HEK293 (cell line): ENCODE data around the gene GRAMD1C.

Source experiments
- CTCF ChIA-PET: fragments of 350-600 bp; formaldehyde crosslinking; extraction: SDS; loops from one replicate; lab custom pipeline; 2021; ENCODE audit warnings: antibody characterized with exemption; lab: Yijun Ruan, JAX
- POLR2A ChIA-PET: fragments of 300-600 bp; formaldehyde crosslinking; extraction: SDS; loops from one replicate; lab custom pipeline; 2020; ENCODE audit warnings: antibody characterized with exemption, inconsistent platforms; lab: Yijun Ruan, JAX
- H3K27ac ChIP-seq: fragments of 200-500 bp; sonication (Bioruptor generic); 2 replicates; pipeline ENCODE4 v1.5.1; 2014; ENCODE audit warnings: low read depth, low read length, control low read depth, inconsistent platforms; ENCODE audit errors: extremely low read depth
- H3K36me3 ChIP-seq, 2 experiments: fragments of 200-500 bp in 1 of 2; sonication (Bioruptor generic) in 1 of 2; 1 replicate in 1 of 2; 2 replicates in 1 of 2; pipeline ENCODE4 v1.5.1; 2014 to 2017; ENCODE audit warnings: inconsistent platforms in 2 of 2, low read length in 2 of 2; ENCODE audit not compliant: control insufficient read depth in 2 of 2, insufficient read depth in 1 of 2
- H3K4me1 ChIP-seq: fragments of 200-500 bp; sonication (Bioruptor generic); 2 replicates; pipeline ENCODE4 v1.5.1; 2014; ENCODE audit warnings: mild to moderate bottlenecking, low read length, inconsistent platforms; ENCODE audit not compliant: control insufficient read depth, insufficient read depth
- H3K4me3 ChIP-seq: 2 replicates; pipeline ENCODE4 v1.5.1; 2011; ENCODE audit warnings: low read depth, mild to moderate bottlenecking, control low read depth, low read length, moderate library complexity
- H3K9me3 ChIP-seq: fragments of 200-500 bp; sonication (Bioruptor generic); 2 replicates; pipeline ENCODE4 v1.5.1; 2014; ENCODE audit warnings: low read depth, low read length, inconsistent platforms; ENCODE audit not compliant: control insufficient read depth, insufficient read depth
- AEBP2 ChIP-seq: fragments of 450-650 bp; formaldehyde crosslinking; IDR thresholded peaks from 2 replicates; pipeline ENCODE4 v1.5.1; 2016; ENCODE audit warnings: missing biosample characterization, missing genetic modification characterization, borderline replicate concordance
- GLIS1 ChIP-seq: fragments of 450-650 bp; formaldehyde crosslinking; IDR thresholded peaks from 2 replicates; pipeline ENCODE4 v1.5.1; 2016; ENCODE audit warnings: missing biosample characterization, missing genetic modification characterization
- KLF7 ChIP-seq: fragments of 450-650 bp; formaldehyde crosslinking; IDR thresholded peaks from 2 replicates; pipeline ENCODE4 v1.5.1; 2016; ENCODE audit warnings: missing biosample characterization, missing genetic modification characterization, borderline replicate concordance
- REPIN1 ChIP-seq: fragments of 450-650 bp; formaldehyde crosslinking; IDR thresholded peaks from 2 replicates; pipeline ENCODE4 v1.5.1; 2017; ENCODE audit warnings: missing biosample characterization, missing genetic modification characterization, low read depth
- TCF7L2 ChIP-seq: IDR thresholded peaks from 2 replicates; pipeline ENCODE4 v1.6.1; 2011; ENCODE audit warnings: low read depth, mild to moderate bottlenecking, inconsistent platforms, low read length, moderate library complexity, borderline replicate concordance
- ZBTB1 ChIP-seq: fragments of 450-650 bp; formaldehyde crosslinking; IDR thresholded peaks from 2 replicates; pipeline ENCODE4 v1.5.1; 2016; ENCODE audit warnings: missing biosample characterization, missing genetic modification characterization
- ZBTB48 ChIP-seq: fragments of 450-650 bp; formaldehyde crosslinking; IDR thresholded peaks from 2 replicates; pipeline ENCODE4 v1.5.1; 2016; ENCODE audit warnings: missing biosample characterization, missing genetic modification characterization
- ZNF133 ChIP-seq: fragments of 450-650 bp; formaldehyde crosslinking; IDR thresholded peaks from 2 replicates; pipeline ENCODE4 v1.5.1; 2016; ENCODE audit warnings: missing biosample characterization, missing genetic modification characterization
- ZNF169 ChIP-seq: fragments of 450-650 bp; formaldehyde crosslinking; IDR thresholded peaks from 2 replicates; pipeline ENCODE4 v1.5.1; 2016; ENCODE audit warnings: missing biosample characterization, missing genetic modification characterization
- ZNF398 ChIP-seq: fragments of 450-650 bp; formaldehyde crosslinking; IDR thresholded peaks from 2 replicates; pipeline ENCODE4 v1.5.1; 2017; ENCODE audit warnings: missing biosample characterization, missing genetic modification characterization
- ZNF404 ChIP-seq: fragments of 450-650 bp; formaldehyde crosslinking; IDR thresholded peaks from 2 replicates; pipeline ENCODE4 v1.5.1; 2017; ENCODE audit warnings: missing biosample characterization, missing genetic modification characterization
- ZNF530 ChIP-seq: fragments of 450-650 bp; formaldehyde crosslinking; IDR thresholded peaks from 2 replicates; pipeline ENCODE4 v1.5.1; 2016; ENCODE audit warnings: low read depth, missing biosample characterization, missing genetic modification characterization
- ZNF600 ChIP-seq: fragments of 450-650 bp; formaldehyde crosslinking; IDR thresholded peaks from 2 replicates; pipeline ENCODE4 v1.5.1; 2016; ENCODE audit warnings: missing biosample characterization, missing genetic modification characterization
- ZNF626 ChIP-seq: fragments of 450-650 bp; sonication (Bioruptor Pico); formaldehyde crosslinking; IDR thresholded peaks from 2 replicates; pipeline ENCODE4 v1.5.1; 2018; ENCODE audit warnings: missing biosample characterization, missing genetic modification characterization, inconsistent platforms
- ZNF629 ChIP-seq: fragments of 450-650 bp; formaldehyde crosslinking; IDR thresholded peaks from 2 replicates; pipeline ENCODE4 v1.5.1; 2017; ENCODE audit warnings: missing biosample characterization, missing genetic modification characterization
- ZNF654 ChIP-seq: fragments of 450-650 bp; formaldehyde crosslinking; IDR thresholded peaks from 2 replicates; pipeline ENCODE4 v1.5.1; 2016; ENCODE audit warnings: low read depth, missing biosample characterization, missing genetic modification characterization
- ZNF785 ChIP-seq: fragments of 450-650 bp; formaldehyde crosslinking; IDR thresholded peaks from 2 replicates; pipeline ENCODE4 v1.5.1; 2016; ENCODE audit warnings: missing biosample characterization, missing genetic modification characterization
- ZSCAN16 ChIP-seq: fragments of 450-650 bp; formaldehyde crosslinking; IDR thresholded peaks from 2 replicates; pipeline ENCODE4 v1.5.1; 2016; ENCODE audit warnings: missing biosample characterization, missing genetic modification characterization
- ZXDB ChIP-seq: fragments of 450-650 bp; formaldehyde crosslinking; IDR thresholded peaks from 2 replicates; pipeline ENCODE4 v1.5.1; 2016; ENCODE audit warnings: missing biosample characterization, missing genetic modification characterization
- TF ChIP-seq, protein P1 (sequence below): fragments of 450-650 bp; formaldehyde crosslinking; IDR thresholded peaks from 2 replicates; pipeline ENCODE4; 2016; ENCODE audit warnings: missing biosample characterization, missing genetic modification characterization
- TF ChIP-seq, protein P2 (sequence below): fragments of 450-650 bp; formaldehyde crosslinking; IDR thresholded peaks from 2 replicates; pipeline ENCODE4 v1.5.1; 2016; ENCODE audit warnings: missing biosample characterization, missing genetic modification characterization

GRAMD1C gene

GRCh38 chr3:113873814-113874526, 35.4 kb downstream of the GRAMD1C start:
- H3K4me3 ChIP-seq, result no peak overlapping the region
- TF ChIP-seq TCF7L2 (no peak), ZNF398 (tag by site-specific recombination) (no peak), ZNF785 (no peak), ZNF169 (tag by site-specific recombination) (no peak), ZNF654 (tag by site-specific recombination) (no peak), ZXDB (tag by site-specific recombination) (no peak), GLIS1 (no peak), ZSCAN16 (tag by site-specific recombination) (no peak), ZNF629 (tag by site-specific recombination) (no peak), KLF7 (tag by site-specific recombination) (no peak)
- ChIA-PET CTCF (no interaction called here), POLR2A (no interaction called here)
- H3K27ac ChIP-seq, result no peak overlapping the region
- no peaks in the 10 kb centered on the region for H3K36me3 ChIP-seq
- H3K4me1 ChIP-seq, result no peaks in the 10 kb centered on the region
- no peaks in the 10 kb centered on the region for H3K9me3 ChIP-seq

DNA sequence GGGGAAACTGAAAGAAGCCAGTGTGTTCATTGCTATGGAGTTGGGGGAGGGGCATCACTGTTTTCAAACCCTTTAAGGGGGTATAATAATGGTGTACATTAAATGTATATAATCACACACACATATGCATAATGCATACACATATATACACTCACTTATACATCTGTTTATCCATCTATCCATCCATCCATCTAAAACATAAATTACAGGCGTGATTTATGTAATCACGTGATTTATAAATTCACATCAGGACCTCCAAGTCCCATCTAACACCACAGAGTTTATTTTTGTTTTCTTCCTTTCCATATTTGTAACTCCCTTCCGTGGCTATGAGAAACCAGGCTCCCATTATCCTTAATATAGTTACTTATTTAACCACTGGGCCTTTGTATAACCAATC, 39.8 kb downstream of the GRAMD1C start:
- no peak overlapping the region for H3K27ac ChIP-seq
- ChIA-PET CTCF (no interaction called here), POLR2A (no interaction called here)
- TF ChIP-seq ZBTB1 (no peak), ZNF133 (peak; percentile 59), ZNF530 (tag by site-specific recombination) (no peak)
- no peaks in the 10 kb centered on the region for H3K9me3 ChIP-seq
- no peak overlapping the region for H3K4me3 ChIP-seq
- H3K36me3 ChIP-seq, result no peaks in the 10 kb centered on the region
- no peaks in the 10 kb centered on the region for H3K4me1 ChIP-seq

- POLR2A ChIA-PET, result no interaction called here
- H3K4me3 ChIP-seq, result no peak overlapping the region
- no peaks in the 10 kb centered on the region for H3K9me3 ChIP-seq
- no peak for TF ChIP-seq ZBTB48
- no peak for TF ChIP-seq ZNF404 (tag by site-specific recombination)
- TF ChIP-seq ZNF600 (tag by site-specific recombination), result no peak
- TF ChIP-seq, protein P1, sequence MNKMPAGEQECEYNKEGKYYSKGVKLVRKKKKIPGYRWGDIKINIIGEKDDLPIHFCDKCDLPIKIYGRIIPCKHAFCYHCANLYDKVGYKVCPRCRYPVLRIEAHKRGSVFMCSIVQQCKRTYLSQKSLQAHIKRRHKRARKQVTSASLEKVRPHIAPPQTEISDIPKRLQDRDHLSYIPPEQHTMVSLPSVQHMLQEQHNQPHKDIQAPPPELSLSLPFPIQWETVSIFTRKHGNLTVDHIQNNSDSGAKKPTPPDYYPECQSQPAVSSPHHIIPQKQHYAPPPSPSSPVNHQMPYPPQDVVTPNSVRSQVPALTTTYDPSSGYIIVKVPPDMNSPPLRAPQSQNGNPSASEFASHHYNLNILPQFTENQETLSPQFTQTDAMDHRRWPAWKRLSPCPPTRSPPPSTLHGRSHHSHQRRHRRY (tag by site-specific recombination), result no peak
- TF ChIP-seq REPIN1 (tag by site-specific recombination), result no peak
- no peak for TF ChIP-seq AEBP2 (tag by site-specific recombination)
- TF ChIP-seq, protein P2, sequence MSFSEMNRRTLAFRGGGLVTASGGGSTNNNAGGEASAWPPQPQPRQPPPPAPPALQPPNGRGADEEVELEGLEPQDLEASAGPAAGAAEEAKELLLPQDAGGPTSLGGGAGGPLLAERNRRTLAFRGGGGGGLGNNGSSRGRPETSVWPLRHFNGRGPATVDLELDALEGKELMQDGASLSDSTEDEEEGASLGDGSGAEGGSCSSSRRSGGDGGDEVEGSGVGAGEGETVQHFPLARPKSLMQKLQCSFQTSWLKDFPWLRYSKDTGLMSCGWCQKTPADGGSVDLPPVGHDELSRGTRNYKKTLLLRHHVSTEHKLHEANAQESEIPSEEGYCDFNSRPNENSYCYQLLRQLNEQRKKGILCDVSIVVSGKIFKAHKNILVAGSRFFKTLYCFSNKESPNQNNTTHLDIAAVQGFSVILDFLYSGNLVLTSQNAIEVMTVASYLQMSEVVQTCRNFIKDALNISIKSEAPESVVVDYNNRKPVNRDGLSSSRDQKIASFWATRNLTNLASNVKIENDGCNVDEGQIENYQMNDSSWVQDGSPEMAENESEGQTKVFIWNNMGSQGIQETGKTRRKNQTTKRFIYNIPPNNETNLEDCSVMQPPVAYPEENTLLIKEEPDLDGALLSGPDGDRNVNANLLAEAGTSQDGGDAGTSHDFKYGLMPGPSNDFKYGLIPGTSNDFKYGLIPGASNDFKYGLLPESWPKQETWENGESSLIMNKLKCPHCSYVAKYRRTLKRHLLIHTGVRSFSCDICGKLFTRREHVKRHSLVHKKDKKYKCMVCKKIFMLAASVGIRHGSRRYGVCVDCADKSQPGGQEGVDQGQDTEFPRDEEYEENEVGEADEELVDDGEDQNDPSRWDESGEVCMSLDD (tag by site-specific recombination), result no peak
- no peak for TF ChIP-seq ZNF626
- H3K27ac ChIP-seq, result no peak overlapping the region
- CTCF ChIA-PET, result no interaction called here
- no peaks in the 10 kb centered on the region for H3K4me1 ChIP-seq
- H3K36me3 ChIP-seq, result no peaks in the 10 kb centered on the region
Measured at GRCh38 chr3:113885050-113885449, 46.5 kb downstream of the GRAMD1C start.
